SHP77 treated with DMSO at 0.1 percent for 48 hours (cell line): Measurements from ENCODE around the gene TMPRSS9.

Experiments used
- DNase-seq: peaks from one replicate; lab custom pipeline; 2025; lab: John Stamatoyannopoulos, UW

Gene TMPRSS9

DNA sequence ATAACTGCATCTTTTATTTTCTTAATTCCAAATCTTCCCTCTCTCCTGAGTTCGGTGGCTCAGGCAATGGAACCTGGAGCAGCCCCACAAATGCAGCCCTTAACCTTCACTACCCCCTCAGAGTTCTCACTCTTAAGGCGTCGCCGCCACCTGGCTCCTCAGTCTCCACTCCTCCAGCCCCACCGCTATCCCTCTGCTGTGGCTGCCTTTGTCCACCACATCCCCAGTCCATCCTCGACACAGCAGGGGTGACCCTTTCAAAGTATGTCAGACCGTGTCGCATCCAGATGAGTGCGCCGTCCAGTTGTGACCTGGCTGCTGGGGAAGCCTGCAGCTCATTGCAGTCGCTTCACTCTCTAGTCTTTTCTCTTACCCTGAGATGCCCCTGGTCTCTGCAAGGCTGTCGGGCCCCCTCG is 30.6 kb upstream of the TMPRSS9 start:
- DNase-seq = no peak

DNA sequence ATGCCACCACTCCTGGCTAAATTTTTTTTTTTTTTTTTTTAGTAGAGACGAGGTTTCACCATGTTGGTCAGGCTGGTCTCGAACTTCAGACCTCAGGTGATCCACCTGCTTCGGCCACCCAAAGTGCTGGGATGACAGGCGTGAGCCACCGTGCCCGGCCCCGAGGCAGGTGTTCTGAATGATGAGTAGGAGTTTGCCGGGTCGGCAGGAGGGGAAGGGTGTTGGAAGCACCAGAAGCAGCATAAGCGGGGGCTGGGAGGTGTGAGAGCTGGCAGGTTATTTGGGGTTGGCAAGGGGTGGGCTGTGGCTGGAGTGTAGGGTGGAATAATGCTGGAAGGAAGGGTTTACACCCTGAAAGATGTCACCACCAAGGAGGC is 29.8 kb upstream of the TMPRSS9 start:
- DNase-seq = no peak

DNA sequence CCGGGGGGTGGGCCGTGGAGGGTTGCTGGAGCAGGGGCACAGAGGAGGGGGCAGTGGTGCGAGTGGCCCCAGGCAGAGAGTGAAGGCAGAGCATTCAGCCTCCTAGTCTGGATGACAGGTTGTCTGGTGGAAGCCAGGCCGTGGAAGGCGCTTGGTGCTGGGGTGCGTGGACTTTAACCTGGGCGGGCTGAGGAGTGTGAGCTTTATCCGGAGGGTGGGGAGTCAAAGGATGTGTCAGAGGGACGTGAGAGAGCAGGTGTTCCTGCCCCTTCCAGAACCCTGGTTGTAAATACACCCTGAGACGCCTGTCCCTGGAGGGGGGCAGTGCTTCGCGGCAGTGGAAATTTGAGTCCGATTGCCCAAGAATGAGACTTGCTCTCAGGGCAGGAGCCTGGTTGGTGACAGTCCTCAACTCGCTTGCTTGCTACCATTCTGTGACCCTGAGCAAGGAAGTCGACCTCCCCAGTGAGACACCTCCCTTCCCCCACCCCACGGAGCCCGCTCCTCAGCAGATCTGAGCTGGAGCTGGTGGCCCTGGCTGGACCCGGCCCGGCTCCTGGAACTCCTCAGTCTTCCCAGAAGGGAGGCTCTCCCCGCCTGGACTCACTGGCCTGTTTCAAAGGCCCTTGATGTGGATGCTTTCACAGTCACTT is 29.3 kb upstream of the TMPRSS9 start:
- no peak for DNase-seq

DNA sequence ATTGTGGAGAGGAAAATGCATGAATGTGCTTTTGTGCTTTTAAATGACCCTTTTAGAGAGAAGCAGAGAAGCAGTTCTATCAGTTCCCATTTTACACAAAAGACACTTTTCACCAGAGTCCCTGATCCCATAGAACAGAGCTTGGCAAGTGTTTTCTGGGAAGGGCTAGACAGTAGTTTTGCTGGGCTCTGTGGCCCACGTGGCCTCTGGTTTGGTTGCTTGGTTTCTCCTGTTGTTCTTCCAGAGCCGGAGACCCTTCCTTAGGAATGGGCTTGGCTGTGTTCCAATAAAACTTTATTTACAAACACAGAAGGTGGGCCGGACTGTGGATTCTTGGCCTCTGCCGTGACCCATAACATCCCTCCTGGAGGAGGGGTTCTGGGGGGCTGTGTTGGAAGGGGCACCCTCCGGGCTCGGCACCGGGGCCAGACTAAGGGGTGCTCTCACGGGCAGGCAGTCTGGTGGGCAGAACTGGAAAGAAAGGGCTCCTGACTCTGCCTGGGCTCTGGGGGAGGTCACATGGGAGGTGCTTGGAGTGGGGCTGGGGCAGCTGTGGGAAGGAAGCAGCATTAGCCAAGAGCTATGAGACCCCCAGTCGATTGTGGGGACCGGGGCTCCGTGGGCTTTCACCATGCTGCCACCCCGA is 28.3 kb upstream of the TMPRSS9 start:
- no peak for DNase-seq

DNA sequence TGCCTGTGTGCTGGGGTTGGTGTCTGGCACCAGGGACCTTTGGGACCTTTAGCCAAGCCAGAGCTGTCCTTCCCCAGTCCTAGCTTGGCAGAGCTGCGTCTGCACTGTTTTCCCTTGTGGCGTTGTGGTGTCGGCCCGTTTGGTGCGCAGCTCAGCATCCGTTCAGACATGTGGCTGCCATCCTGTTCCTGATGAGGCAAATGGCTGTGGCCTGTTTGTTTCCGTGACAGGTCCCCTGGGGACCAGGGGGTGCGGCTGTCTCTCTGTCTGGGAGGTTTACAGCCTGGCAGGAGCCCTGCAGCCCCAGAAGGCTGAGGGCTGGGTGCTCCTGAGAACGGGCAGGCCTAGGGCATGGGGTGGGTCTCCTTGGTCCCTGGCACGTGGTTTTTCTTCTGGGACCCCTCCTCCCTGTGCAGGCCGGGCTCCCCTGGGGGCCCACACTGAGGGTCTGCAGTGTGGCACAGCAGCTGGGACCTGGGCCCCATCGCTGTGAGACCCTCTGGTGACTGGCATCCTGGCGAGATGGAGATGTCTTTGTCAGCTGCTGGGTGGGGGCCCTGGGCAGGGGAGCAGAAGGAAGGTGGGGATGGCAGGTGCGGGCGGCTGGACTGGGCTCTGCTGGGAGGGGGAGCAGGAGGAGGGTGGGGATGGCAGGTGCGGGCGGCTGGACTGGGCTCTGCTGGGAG is 27.6 kb upstream of the TMPRSS9 start:
- DNase-seq = no peak

DNA sequence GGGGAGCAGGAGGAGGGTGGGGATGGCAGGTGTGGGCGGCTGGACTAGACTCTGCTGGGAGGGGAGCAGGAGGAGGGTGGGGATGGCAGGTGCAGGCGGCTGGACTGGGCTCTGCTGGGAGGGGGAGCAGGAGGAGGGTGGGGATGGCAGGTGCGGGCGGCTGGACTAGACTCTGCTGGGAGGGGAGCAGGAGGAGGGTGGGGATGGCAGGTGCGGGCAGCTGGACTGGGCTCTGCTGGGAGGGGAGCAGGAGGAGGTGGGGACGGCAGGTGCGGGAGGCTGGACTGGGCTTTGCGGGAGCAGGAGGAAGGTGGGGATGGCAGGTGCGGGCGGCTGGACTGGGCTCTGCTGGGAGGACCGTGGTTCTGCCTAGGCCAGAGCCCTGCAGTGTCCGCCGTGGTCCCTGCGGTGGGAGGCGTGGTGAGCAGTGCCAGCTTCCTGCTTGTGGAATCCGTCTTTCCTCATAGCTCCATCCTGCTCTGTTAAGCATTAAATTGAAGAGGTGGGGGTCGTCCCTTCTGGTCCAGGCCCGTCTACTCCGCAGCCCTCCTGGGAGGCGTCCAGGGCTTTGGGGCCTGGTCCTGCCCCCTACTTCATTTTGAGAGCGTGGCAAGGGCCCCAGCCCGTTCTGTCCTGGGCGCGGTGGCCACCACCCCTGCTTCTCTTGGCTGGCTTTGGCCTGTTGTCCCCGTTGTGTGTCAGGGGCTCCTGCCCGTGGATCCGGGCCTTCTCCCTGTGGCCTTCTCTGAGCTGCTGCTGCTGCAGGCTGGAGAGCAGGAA is 26.8 kb upstream of the TMPRSS9 start:
- peak; percentile 63 for DNase-seq

DNA sequence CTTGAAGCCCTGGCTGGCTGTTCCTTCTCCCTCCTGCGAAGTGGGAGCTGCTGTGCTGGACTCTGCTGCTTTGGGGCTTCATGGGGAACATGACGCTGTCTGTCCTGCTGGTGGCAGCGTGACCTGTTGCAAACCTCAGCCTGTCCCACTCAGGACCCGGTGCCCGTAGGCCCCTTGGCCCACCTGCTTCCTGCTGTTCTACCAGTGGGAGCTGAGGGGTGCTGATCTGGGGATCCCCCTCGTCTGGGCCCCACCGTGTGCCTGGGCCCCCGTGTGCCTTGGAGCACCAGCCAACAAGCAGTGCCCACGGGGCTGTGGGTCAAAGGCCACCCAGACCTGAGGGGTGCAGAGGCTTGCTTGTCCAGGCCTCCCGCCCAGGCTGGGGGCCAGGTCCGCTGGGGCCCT is 26.3 kb upstream of the TMPRSS9 start:
- DNase-seq = no peak

DNA sequence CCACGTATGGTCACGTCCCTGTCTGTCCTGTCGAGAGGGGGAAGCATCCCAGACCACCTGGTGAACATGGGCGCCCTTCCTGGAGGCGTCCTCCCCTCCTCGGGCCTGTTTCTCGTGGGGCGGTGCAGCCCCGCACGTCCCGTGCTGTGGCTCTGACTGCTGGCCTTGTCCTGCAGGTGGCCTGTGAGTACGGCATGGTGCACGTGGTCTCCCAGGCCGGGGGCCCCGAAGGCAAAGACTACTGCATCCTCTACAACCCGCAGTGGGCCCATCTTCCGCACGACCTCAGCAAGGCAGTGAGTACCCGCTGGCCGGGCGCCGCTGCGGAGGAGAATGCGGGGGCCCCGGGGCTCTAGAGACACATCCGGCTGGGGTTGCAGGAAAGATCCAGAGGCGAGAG is 25.6 kb upstream of the TMPRSS9 start:
- DNase-seq = no peak

DNA sequence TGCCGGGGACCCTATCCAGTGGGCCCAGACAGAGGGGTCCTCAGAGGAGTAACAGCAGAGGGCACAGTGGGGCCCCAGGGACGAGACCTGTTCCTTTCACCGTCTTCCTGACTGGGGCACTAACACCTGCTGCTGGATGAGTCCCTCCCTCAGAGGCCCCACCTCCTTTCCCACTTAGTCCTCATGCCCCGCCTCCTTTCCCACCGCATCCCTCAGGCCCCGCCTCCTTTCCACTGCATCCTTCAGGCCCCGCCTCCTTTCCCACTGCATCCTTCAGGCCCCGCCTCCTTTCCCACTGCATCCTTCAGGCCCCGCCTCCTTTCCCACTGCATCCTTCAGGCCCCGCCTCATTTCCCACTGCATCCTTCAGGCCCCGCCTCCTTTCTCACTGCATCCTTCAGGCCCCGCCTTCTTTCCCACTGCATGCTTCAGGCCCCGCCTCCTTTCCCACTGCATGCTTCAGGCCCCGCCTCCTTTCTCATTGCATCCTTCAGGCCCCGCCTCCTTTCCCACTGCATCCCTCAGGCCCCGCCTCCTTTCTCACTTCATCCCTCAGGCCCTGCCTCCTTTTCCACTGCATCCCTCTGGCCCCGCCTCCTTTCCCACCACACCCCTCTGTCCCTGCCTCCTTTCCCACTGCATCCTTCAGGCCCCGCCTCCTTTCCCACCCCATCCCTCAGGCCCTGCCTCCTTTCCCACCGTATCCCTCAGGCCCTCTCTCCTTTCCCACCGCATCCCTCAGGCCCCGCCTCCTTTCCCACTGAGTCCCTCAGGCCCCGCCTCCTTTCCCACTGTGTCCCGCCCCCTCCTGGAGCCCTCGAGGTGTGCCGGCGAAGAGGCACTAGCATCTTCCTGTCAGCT is 24.8 kb upstream of the TMPRSS9 start:
- no peak for DNase-seq

DNA sequence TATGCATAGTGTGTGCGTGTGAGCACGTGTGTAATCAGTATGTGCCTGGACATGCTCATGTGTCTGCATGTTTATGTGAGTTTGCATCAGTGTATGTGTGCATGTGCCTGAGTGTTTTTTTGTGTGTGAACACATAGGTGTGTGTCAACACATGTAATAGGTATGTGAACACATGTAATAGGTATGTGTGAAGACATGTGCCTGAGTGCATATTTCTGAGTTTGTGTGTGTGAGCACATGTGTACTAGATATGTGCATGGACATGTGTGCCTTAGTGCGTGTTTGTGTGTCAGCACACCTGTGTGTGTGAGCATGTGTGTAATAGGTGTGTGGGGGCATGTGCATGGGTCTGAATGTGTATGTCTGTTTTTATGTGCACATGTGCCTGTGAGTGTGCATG is 24.2 kb upstream of the TMPRSS9 start:
- no peak for DNase-seq

DNA sequence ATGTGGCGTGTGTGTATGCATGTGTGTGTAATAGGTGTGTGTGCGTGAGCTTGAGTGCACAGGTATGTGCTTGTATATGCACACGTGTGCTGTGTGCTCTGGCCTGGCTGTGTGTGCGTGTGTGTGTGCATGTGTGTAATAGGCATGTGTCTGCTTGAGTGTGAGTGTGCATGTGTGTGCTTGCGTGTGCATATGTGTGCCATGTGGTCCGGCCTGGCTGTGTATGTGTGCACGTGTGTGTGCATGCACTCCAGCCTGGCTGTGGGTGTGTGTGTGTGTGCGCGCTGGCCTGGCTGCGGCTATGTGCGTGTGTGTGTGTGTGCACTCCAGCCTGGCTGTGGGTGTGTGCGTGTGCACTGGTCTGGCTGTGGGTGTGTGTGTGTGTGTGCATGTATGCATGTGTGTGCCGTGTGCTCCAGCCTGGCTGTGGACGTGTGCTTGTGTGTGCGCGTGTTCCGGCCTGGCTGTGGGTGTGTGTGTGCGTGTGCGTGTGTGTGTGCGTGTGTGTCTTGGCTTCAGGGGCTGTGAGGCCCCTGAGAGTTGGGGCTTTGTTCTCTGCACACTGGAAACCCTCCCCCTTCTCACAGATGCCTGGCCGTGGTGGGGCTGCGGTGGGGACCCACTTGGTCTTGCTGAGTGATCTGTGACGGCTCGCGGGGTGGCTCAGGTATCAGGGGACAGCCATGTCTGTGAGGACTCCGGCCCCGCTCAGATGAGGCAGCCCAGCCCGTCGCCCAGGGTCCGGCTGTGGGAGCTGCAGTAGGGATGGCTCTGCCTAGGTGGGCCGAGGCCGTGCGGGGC is 23.3 kb upstream of the TMPRSS9 start:
- DNase-seq = no peak

DNA sequence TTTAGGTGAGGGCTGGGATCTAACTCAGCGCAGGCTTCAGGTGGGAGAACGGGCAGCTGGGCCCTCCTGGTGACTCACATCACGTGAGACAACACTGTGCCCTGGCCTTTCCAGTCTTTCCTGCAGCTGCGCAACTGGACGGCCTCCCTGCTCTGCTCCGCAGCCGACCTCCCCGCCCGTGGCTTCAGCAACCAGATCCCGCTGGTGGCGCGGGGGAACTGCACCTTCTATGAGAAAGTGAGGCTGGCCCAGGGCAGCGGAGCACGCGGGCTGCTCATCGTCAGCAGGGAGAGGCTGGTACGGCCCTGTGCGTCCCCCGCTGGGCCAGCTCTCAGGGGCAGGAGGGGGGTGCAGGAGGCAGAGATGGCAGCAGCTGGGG is 22.7 kb upstream of the TMPRSS9 start:
- DNase-seq = peak; percentile 53

DNA sequence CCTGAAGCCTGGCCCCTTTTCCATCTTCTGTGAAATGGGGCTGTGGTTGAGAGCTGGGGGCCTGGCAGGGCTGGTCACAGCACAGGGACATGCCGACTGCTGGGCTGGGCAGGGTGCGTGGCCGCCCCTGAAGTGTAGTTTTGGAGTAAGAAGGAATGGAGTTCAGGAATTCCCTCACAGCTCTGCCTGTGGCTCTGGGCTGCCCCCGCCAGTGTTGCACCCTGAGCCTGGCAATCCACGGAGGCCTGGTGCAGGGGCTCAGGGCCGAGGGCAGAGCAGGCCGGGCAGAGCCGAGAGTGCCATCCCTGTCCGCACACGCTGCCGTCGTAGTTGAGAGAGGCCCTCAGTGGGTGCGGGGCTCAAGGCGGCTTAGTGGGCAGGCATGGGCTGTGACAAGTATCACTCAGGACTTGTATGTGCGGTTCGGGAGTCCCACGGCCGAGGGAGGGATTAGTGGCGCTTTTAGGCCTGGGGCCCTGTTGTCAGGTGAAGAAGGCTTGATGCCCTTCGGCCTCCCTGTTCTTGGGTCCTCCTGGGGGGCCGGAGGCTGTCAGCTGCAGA is 21.9 kb upstream of the TMPRSS9 start:
- no peak for DNase-seq

DNA sequence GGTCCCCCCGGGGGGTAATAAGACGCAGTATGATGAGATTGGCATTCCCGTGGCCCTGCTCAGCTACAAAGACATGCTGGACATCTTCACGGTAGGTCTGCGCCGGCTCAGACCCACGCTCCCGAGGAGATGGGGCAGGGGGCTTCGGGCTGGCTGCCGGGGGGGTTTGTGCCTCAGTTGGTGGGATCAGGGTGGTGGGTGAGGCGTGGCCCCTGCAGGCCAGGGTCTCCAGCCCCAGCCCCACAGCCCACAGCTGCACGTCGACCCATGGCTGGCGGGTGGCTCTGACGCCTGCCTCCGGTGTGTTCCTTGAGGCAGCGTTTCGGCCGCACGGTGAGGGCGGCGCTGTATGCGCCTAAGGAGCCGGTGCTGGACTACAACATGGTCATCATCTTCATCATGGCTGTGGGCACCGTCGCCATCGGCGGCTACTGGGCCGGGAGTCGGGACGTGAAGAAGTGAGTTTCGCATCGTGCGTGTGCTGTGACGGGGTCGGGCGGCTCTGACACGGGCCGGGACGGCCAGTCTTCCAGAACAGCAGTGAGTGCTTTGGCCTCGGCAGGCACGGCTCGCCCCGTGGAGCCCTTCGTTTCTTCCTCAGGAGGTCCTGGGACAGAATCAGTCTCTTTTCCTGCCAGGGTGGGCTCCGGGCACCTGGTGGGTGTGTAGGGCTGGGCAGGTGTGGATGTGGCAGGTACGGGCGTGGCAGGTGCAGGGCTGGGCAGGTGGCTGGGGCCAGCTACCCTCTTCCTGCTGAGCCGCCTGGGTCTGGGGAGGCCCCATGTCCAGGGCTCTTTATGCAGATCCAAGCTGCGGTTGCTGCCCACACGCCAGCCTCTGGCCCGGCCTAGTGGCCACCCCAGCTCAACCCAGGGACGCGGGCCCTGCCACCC is 21.1 kb upstream of the TMPRSS9 start:
- DNase-seq = no peak

DNA sequence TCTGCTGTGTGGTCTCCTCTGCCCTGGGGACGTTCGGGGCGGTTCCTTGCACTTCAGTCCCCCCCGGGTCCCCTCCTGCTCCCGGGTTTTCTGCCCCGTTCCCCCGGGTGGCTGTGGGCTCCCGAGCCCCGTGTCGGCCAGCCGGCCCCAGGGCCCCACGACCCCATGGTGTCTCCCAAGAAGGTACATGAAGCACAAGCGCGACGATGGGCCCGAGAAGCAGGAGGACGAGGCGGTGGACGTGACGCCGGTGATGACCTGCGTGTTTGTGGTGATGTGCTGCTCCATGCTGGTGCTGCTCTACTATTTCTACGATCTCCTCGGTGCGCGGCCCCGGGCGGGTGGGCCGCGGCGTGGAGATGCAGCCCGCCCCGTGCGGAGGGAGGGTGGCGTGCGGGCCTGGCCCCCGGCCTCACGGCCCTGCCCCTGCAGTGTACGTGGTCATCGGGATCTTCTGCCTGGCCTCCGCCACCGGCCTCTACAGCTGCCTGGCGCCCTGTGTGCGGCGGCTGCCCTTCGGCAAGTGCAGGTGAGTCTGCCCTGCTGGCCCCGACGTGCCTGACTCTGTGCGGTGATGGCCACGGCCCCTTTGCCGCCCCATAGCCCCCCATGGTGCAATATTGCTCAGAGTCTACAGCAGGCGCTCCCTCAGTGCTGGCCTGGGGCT is 20.3 kb upstream of the TMPRSS9 start:
- DNase-seq = no peak

DNA sequence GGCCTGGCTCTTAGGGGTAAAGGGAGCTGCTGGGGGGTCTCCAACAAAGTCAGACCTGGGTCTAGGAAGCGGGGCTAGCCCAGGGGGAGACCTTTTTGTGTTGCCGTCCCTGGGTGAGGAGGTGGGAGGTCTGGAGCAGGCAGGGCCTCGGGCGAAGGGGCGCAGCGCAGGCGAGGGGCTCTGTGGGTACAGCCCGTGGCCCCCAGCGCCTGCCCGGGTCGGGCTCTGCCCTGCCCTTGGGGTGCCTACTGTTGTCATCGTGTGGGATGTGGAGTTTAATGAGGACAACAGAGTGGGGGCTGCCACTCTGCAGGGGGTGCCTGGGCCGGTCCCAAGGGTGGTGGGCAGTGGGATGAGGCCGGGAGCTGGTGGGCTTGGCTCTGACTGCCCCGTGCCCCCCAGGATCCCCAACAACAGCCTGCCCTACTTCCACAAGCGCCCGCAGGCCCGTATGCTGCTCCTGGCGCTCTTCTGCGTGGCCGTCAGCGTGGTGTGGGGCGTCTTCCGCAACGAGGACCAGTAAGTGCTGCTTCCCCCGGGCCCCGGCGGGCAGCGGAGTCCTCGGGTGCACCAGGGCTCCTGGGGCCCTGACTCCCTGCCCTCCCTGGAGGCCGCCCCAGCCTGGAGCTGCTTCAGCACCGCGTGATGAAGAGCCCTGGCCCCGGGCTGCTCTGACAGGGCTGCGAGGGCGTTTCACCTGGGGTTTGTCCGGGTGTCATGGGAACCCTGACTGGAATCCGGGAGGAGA is 19.4 kb upstream of the TMPRSS9 start:
- no peak for DNase-seq

DNA sequence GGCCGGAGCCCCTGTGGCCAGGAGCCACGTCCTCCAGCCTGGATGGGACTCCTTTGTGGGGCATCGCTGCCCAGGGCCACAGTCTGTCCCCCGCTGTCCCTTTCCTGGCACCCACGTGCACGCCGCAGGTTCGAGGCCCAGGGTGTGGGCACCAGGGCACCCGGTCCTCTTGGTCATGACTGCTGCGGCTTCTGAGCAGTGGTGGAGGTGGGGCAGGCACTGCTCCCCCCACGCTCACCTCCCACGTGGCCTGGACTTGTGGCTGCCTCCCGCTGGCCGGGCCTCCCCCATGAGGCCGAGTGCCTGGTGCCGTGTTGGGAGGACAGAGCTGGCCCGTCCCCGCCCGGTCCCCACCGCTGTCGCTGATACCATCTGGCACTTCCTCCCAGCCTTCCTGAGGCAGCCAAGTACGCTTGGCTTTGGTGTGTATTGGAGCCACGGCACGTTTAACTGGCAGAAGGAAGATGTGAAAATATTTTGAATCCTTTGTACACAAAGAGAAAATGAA is 18.8 kb upstream of the TMPRSS9 start:
- no peak for DNase-seq

DNA sequence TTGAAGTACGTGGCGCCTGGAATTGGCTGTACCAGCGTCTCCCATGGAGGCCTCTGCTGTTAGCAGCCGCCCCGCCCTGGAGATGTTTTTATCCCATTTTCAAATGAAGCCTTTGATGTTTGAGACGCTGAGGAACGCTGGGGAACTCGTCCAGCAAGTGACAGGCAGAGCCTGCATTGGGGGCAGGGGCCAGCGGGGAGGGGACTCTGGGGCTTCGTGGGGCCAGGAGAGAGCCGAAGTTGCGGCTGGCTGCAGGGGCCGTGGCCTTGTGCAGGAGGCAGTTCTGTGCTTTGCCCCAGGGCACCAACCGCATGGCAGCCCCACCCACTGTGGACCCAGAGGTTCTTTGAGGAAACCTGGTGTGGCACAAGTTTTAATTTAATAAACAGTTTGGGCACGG is 18.1 kb upstream of the TMPRSS9 start:
- no peak for DNase-seq
